Mesenchymal stem cell (in vitro differentiated cells and primary cell): ENCODE results near the gene ANGEL1.

Experiments used
- DNase-seq: peaks from one replicate; pipeline ENCODE4 v3.0.0-alpha.2; 2013
- H2AFZ ChIP-seq: one replicate; pipeline ENCODE4 v1.6.1; 2013; ENCODE audit warnings: low read depth, mild to moderate bottlenecking, control low read depth, inconsistent platforms, low read length, moderate library complexity
- H2AK5ac ChIP-seq: 2 replicates; pipeline ENCODE4 v1.6.1; 2013; ENCODE audit warnings: low read length, moderate library complexity, mild to moderate bottlenecking, inconsistent platforms; ENCODE audit not compliant: severe bottlenecking
- H2BK120ac ChIP-seq: one replicate; pipeline ENCODE4 v1.6.1; 2013; ENCODE audit warnings: low read depth, mild to moderate bottlenecking, inconsistent platforms, low read length, moderate library complexity
- H2BK12ac ChIP-seq, 2 experiments: one replicate each; pipeline ENCODE4 v1.6.1; 2013; ENCODE audit warnings: inconsistent platforms in 2 of 2, low read length in 2 of 2, mild to moderate bottlenecking in 2 of 2, moderate library complexity in 2 of 2, control low read depth in 1 of 2
- H2BK15ac ChIP-seq: one replicate; pipeline ENCODE4 v1.6.1; 2013; ENCODE audit warnings: mild to moderate bottlenecking, low read depth, inconsistent platforms; ENCODE audit not compliant: poor library complexity, severe bottlenecking
- H2BK5ac ChIP-seq: 2 replicates; pipeline ENCODE4 v1.6.1; 2013; ENCODE audit warnings: low read depth, mild to moderate bottlenecking, low read length, control low read depth, inconsistent platforms; ENCODE audit not compliant: poor library complexity, severe bottlenecking
- H3K14ac ChIP-seq, 2 experiments: one replicate each; pipeline ENCODE4 v1.6.1; 2013; ENCODE audit warnings: inconsistent platforms in 2 of 2, low read length in 2 of 2, control low read depth in 1 of 2, mild to moderate bottlenecking in 1 of 2, moderate library complexity in 1 of 2
- H3K18ac ChIP-seq, 2 experiments: one replicate each; pipeline ENCODE4 v1.6.1; 2013; ENCODE audit warnings: inconsistent platforms in 2 of 2, low read length in 2 of 2, control low read depth in 1 of 2, low read depth in 1 of 2, mild to moderate bottlenecking in 1 of 2
- H3K23ac ChIP-seq, 2 experiments: one replicate each; pipeline ENCODE4 v1.6.1; 2013; ENCODE audit warnings: inconsistent platforms in 2 of 2, low read length in 2 of 2, mild to moderate bottlenecking in 2 of 2, moderate library complexity in 2 of 2, control low read depth in 1 of 2
- H3K27ac ChIP-seq: 2 replicates; pipeline ENCODE4 v1.5.1; 2013; ENCODE audit warnings: mild to moderate bottlenecking, moderate library complexity, low read length, control low read depth, inconsistent platforms; ENCODE audit not compliant: poor library complexity, severe bottlenecking
- H3K27me3 ChIP-seq, 2 experiments: 2 replicates each; pipeline versions ENCODE4 v1.6.1 to v1.7.0; 2013; ENCODE audit warnings: low read length in 2 of 2, mild to moderate bottlenecking in 2 of 2, moderate library complexity in 2 of 2, control low read depth in 1 of 2, inconsistent platforms in 1 of 2; ENCODE audit not compliant: control insufficient read depth in 1 of 2, insufficient read depth in 1 of 2
- H3K36me3 ChIP-seq, 2 experiments: 2 replicates each; pipeline versions ENCODE4 v1.6.1 to v1.7.0; 2013; ENCODE audit warnings: low read length in 2 of 2, control low read depth in 1 of 2, inconsistent platforms in 1 of 2, low read depth in 1 of 2, mild to moderate bottlenecking in 1 of 2; ENCODE audit not compliant: insufficient read depth in 2 of 2, control insufficient read depth in 1 of 2
- H3K4ac ChIP-seq, 2 experiments: one replicate each; pipeline ENCODE4 v1.6.1; 2013; ENCODE audit warnings: inconsistent platforms in 2 of 2, low read length in 2 of 2, mild to moderate bottlenecking in 2 of 2, moderate library complexity in 2 of 2, control low read depth in 1 of 2, low read depth in 1 of 2
- H3K4me1 ChIP-seq: 2 replicates; pipeline ENCODE4 v1.6.1; 2013; ENCODE audit warnings: low read depth, low read length, control low read depth; ENCODE audit not compliant: control insufficient read depth, insufficient read depth
- H3K4me2 ChIP-seq: 2 replicates; pipeline ENCODE4 v1.6.1; 2013; ENCODE audit warnings: low read length, mild to moderate bottlenecking, inconsistent platforms; ENCODE audit not compliant: poor library complexity, severe bottlenecking
- H3K4me3 ChIP-seq, 2 experiments: 2 replicates each; pipeline versions ENCODE4 v1.5.1 to v1.7.0; 2013; ENCODE audit warnings: low read length in 2 of 2, mild to moderate bottlenecking in 2 of 2, control low read depth in 1 of 2, low read depth in 1 of 2; ENCODE audit not compliant: insufficient read depth in 1 of 2
- H3K79me1 ChIP-seq: replicated peaks from 2 replicates; pipeline ENCODE4 v1.6.1; 2013; ENCODE audit warnings: mild to moderate bottlenecking, control low read depth, low read length, inconsistent platforms; ENCODE audit not compliant: poor library complexity, severe bottlenecking
- H3K9ac ChIP-seq: 2 replicates; pipeline ENCODE4 v1.7.0; 2013; ENCODE audit warnings: mild to moderate bottlenecking, low read length, moderate library complexity
- H3K9me3 ChIP-seq: 2 replicates; pipeline ENCODE4 v1.7.0; 2013; ENCODE audit warnings: mild to moderate bottlenecking, low read length; ENCODE audit not compliant: control insufficient read depth
- H4K8ac ChIP-seq: one replicate; pipeline ENCODE4 v1.6.1; 2013; ENCODE audit warnings: inconsistent platforms, mild to moderate bottlenecking, low read length, moderate library complexity
- H4K91ac ChIP-seq: one replicate; pipeline ENCODE4 v1.6.1; 2013; ENCODE audit warnings: mild to moderate bottlenecking, low read length, inconsistent platforms
- WGBS: methylation state at CpG from one replicate; pipeline ENCODE4 v1.1.7; 2013; ENCODE audit warnings: mixed read lengths; 5-methylcytosine and 5-hydroxymethylcytosine counted together

Gene ANGEL1

GRCh38 chr14:76784881-76785280 is 27.8 kb downstream of the ANGEL1 start:
- no peak overlapping the region for H3K9ac ChIP-seq
- no peak overlapping the region for H3K14ac ChIP-seq
- H3K23ac ChIP-seq: no peak overlapping the region
- no peak overlapping the region for H3K4ac ChIP-seq
- H3K79me1 ChIP-seq: peaks cover 3% of the 10 kb centered on the region
- no peak overlapping the region for H4K91ac ChIP-seq
- H3K4me3 ChIP-seq: no peak overlapping the region
- H3K18ac ChIP-seq: no peak overlapping the region
- DNase-seq: peak; percentile 87
- no peak overlapping the region for H2AK5ac ChIP-seq
- no peaks in the 10 kb centered on the region for H3K9me3 ChIP-seq
- peaks cover 45 to 70% of the 10 kb centered on the region in 2 experiments for H3K36me3 ChIP-seq
- H3K4me2 ChIP-seq: no peak overlapping the region
- no peak overlapping the region for H4K8ac ChIP-seq
- no peak overlapping the region for H3K27ac ChIP-seq
- H2AFZ ChIP-seq: no peak overlapping the region
- H2BK120ac ChIP-seq: no peak overlapping the region
- no CpG with 5 or more reads among the region's 2 CpGs for WGBS
- H3K27me3 ChIP-seq: no peaks in the 10 kb centered on the region
- no peak overlapping the region for H2BK12ac ChIP-seq
- H3K4me1 ChIP-seq: peaks cover 7% of the 10 kb centered on the region
- H2BK15ac ChIP-seq: no peak overlapping the region
- H2BK5ac ChIP-seq: no peak overlapping the region

GRCh38 chr14:76784266-76784874 is 28.3 kb downstream of the ANGEL1 start:
- H4K8ac ChIP-seq: no peak overlapping the region
- no peak overlapping the region for H3K4me2 ChIP-seq
- peaks cover 3% of the 10 kb centered on the region for H3K79me1 ChIP-seq
- no peaks in the 10 kb centered on the region for H3K9me3 ChIP-seq
- H3K4me3 ChIP-seq: no peak overlapping the region
- no peak for DNase-seq
- no peak overlapping the region for H2BK12ac ChIP-seq
- H3K27ac ChIP-seq: no peak overlapping the region
- H3K23ac ChIP-seq: no peak overlapping the region
- WGBS: 79% methylated on average over 6 of the region's 6 CpGs
- no peak overlapping the region for H3K9ac ChIP-seq
- H4K91ac ChIP-seq: no peak overlapping the region
- H3K18ac ChIP-seq: no peak overlapping the region
- no peak overlapping the region for H2BK120ac ChIP-seq
- no peaks in the 10 kb centered on the region for H3K27me3 ChIP-seq
- H3K14ac ChIP-seq: no peak overlapping the region
- peaks cover 7% of the 10 kb centered on the region for H3K4me1 ChIP-seq
- no peak overlapping the region for H3K4ac ChIP-seq
- H3K36me3 ChIP-seq: peaks cover 45 to 71% of the 10 kb centered on the region in 2 experiments
- no peak overlapping the region for H2BK5ac ChIP-seq
- H2AFZ ChIP-seq: no peak overlapping the region
- H2AK5ac ChIP-seq: no peak overlapping the region
- no peak overlapping the region for H2BK15ac ChIP-seq

- Histone ChIP-seq H3K9ac (no peak overlapping the region), H3K27ac (no peak overlapping the region), H2BK5ac (no peak overlapping the region), H3K36me3 (peaks cover 33 to 64% of the 10 kb centered on the region in 2 experiments), H3K79me1 (peaks cover 3% of the 10 kb centered on the region), H2BK15ac (no peak overlapping the region), H3K4me2 (no peak overlapping the region), H3K4me3 (peak overlapping the region in 1 of 2 experiments; percentile 23), H3K4ac (peak overlapping the region in 1 of 2 experiments; percentile 41), H3K14ac (no peak overlapping the region), H2BK12ac (no peak overlapping the region), H3K18ac (no peak overlapping the region), H3K27me3 (no peaks in the 10 kb centered on the region), H4K8ac (no peak overlapping the region), H3K23ac (no peak overlapping the region), H3K4me1 (peaks cover 7% of the 10 kb centered on the region), H2BK120ac (no peak overlapping the region), H3K9me3 (no peaks in the 10 kb centered on the region), H2AK5ac (no peak overlapping the region), H2AFZ (no peak overlapping the region), H4K91ac (no peak overlapping the region)
- DNase-seq: peak; percentile 44
- WGBS: 72% methylated on average over 8 of the region's 9 CpGs
These were observed 29.7 kb downstream of the ANGEL1 start for GRCh38 chr14:76782885-76783566.

- Histone ChIP-seq H3K4ac (no peak overlapping the region), H3K23ac (no peak overlapping the region), H2AK5ac (no peak overlapping the region), H3K79me1 (peaks cover 3% of the 10 kb centered on the region), H2BK5ac (no peak overlapping the region), H3K9ac (no peak overlapping the region), H3K9me3 (no peaks in the 10 kb centered on the region), H3K4me2 (no peak overlapping the region), H3K18ac (peak overlapping the region in 1 of 2 experiments; percentile 37), H2BK120ac (no peak overlapping the region), H3K4me1 (peaks cover 7% of the 10 kb centered on the region), H4K91ac (no peak overlapping the region), H3K14ac (peak overlapping the region in 1 of 2 experiments; percentile 53), H3K27ac (no peak overlapping the region), H2BK15ac (no peak overlapping the region), H3K36me3 (peaks cover 26 to 57% of the 10 kb centered on the region in 2 experiments), H2AFZ (no peak overlapping the region), H2BK12ac (no peak overlapping the region), H3K4me3 (peak overlapping the region in 1 of 2 experiments; percentile 23), H3K27me3 (no peaks in the 10 kb centered on the region), H4K8ac (no peak overlapping the region)
- no peak for DNase-seq
- 92% methylated on average over 10 of the region's 10 CpGs for WGBS
These were observed 30.4 kb downstream of the ANGEL1 start for GRCh38 chr14:76782115-76782884.
